KOPT-K1 (cell line): ENCODE measurements around the gene NGF.

Experiments used
- H3K27ac ChIP-seq: fragments of 200-600 bp; sonication (generic); 2 replicates; pipeline ENCODE4 v1.5.1; 2016; ENCODE audit warnings: antibody characterized with exemption, mild to moderate bottlenecking, low read depth, low read length; ENCODE audit not compliant: poor library complexity, severe bottlenecking
- H3K36me3 ChIP-seq: fragments of 200-600 bp; sonication (generic); 2 replicates; pipeline ENCODE4 v1.5.1; 2017; ENCODE audit warnings: antibody characterized with exemption, mild to moderate bottlenecking, low read length, moderate library complexity; ENCODE audit not compliant: insufficient read depth
- H3K9me3 ChIP-seq: fragments of 200-600 bp; sonication (generic); 2 replicates; pipeline ENCODE4 v1.5.1; 2017; ENCODE audit warnings: antibody characterized with exemption, low read length, mild to moderate bottlenecking; ENCODE audit not compliant: insufficient read depth, poor library complexity, severe bottlenecking

NGF gene

DNA sequence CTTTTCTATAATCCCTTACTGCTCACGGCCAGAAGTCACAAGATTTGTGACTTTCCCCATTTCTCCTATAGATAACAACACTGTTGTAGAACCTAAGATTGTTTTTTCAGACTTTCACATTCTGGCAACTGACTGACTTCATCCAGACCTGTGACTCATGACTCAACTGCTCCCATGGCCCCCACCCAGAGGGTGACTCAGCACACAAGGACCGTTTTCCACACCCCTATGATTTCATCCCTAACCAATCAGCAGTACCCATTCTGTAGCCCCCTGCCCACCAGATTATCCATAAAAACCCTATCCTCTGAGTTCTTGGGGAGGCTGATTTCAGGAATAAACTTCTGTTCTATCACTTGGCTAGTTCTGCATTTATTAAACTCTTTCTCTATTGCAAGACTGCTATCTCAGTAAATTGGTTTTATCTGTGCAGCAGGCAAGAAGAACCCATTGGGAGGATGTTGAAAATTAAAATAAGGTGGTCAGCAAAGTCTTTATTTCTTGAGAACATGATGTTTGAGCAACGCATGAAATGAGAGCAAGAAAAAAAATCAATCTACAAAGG is 79.7 kb downstream of the NGF start:
- no peaks in the 10 kb centered on the region for H3K36me3 ChIP-seq
- peaks cover 16% of the 10 kb centered on the region for H3K9me3 ChIP-seq
- no peak overlapping the region for H3K27ac ChIP-seq

- no peak overlapping the region for H3K27ac ChIP-seq
- H3K36me3 ChIP-seq: no peaks in the 10 kb centered on the region
- peaks cover 16% of the 10 kb centered on the region for H3K9me3 ChIP-seq
Observed at GRCh38 chr1:115257591-115257990, 80.5 kb downstream of the NGF start.

- Histone ChIP-seq H3K27ac (no peak overlapping the region), H3K9me3 (peaks cover 16% of the 10 kb centered on the region), H3K36me3 (no peaks in the 10 kb centered on the region)
Observed at GRCh38 chr1:115255154-115255553, 82.9 kb downstream of the NGF start.

- no peak overlapping the region for H3K27ac ChIP-seq
- H3K9me3 ChIP-seq: peaks cover 7% of the 10 kb centered on the region
- no peaks in the 10 kb centered on the region for H3K36me3 ChIP-seq
Observed at GRCh38 chr1:115252585-115252984, 85.5 kb downstream of the NGF start.

DNA sequence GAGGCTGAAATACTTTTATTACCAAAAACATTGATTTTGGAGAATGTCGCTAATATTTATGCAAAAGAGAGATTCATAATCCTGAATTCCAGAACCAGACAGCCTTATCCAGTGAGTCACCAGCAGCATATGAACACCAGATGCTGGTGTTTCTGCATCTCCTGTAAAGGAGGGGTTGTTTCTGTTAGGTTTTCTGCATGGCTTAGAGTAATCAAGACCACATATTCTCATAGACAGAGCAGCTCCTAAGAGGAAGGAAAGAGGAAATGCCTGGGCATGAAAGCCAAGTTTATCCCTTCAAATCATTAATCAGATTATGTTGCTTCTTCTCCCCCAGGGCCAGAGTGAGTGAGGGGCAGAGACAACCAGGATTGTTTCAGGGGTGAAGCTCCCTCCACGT is 86.2 kb downstream of the NGF start:
- Histone ChIP-seq H3K36me3 (no peaks in the 10 kb centered on the region), H3K9me3 (peaks cover 7% of the 10 kb centered on the region), H3K27ac (no peak overlapping the region)

DNA sequence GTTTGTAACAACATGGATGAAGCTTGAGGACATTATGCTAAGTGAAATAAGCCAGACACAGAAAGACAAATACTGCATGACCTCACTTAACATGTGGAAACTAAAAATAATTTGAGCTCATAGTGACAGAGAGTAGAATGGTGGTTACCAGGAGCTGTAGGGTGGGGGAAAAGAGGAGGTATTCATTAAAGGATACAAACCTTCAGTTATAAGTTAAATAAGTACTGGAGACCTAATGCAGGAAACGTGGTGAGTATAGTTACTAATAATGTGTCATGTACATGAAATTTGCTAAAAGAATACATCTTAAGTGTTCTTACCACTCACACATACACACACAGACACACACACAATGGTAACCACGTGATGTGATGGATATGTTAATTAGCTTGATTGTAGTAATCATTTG is 86.7 kb downstream of the NGF start:
- Histone ChIP-seq H3K27ac (no peak overlapping the region), H3K36me3 (no peaks in the 10 kb centered on the region), H3K9me3 (peaks cover 7% of the 10 kb centered on the region)

DNA sequence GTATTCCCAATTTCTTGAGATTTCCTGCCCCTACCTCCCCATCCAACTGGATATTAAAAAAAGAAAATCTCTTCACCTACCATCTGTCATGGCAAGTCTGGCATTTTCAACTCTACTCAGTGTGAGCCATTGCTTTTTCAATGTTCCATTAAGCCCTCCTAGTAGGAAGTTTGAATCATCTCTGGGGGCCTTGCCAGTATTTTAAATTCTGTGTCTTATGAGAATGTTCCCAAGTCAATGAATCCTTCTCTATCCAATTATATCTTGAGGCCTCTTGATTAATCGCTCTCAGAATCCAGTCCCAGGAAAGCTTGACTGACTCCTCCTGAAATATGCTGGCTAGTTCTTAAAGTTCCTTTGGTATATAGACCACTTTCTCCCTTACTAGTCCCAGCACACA is 91.5 kb downstream of the NGF start:
- Histone ChIP-seq H3K9me3 (peaks cover 7% of the 10 kb centered on the region), H3K27ac (no peak overlapping the region), H3K36me3 (no peaks in the 10 kb centered on the region)

DNA sequence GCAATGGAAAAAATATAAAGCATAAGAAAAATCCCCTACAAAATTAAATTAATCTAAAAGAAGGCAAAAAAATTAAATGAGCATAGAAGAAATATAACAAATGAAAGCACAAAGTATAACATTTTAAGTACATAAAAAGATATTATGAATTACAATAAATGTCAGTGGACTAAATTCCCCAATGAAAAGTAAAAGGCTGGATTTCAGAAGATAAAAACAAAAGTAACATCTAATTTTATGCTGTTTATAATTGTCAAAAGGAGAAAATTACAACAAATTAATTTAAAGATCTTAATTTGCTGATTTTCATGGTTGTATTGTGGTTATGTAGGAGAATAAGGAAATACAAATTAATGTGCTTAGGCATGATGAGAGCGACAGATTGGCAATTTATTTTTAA is 92.8 kb downstream of the NGF start:
- peaks cover 7% of the 10 kb centered on the region for H3K9me3 ChIP-seq

DNA sequence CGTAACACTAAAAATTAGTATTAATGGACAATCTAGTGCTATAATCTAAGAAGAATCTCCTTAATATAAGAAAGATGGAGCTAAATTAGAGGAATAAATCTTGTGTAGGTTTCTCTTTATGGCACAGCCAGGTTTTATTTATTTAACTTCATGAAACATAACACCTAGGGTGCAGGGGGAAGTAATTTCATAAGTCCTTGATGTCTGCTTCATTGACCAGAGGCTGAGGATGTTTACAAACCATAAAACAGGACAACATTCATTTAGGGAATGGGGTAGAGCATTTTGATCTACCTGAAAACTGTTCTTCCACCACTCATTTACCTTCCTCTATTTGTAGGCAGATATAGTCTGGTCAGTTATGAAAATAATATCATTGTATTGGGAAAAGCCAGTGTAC is 95.5 kb downstream of the NGF start:
- H3K9me3 ChIP-seq: no peaks in the 10 kb centered on the region
- H3K36me3 ChIP-seq: no peaks in the 10 kb centered on the region
- H3K27ac ChIP-seq: no peak overlapping the region

More for the DNA sequence above, 92.8 kb downstream of the NGF start:
- H3K27ac ChIP-seq: no peak overlapping the region
- no peaks in the 10 kb centered on the region for H3K36me3 ChIP-seq

- Histone ChIP-seq H3K9me3 (no peaks in the 10 kb centered on the region), H3K36me3 (no peaks in the 10 kb centered on the region), H3K27ac (no peak overlapping the region)
Observed at GRCh38 chr1:115241309-115241708, 96.7 kb downstream of the NGF start.

- no peaks in the 10 kb centered on the region for H3K9me3 ChIP-seq
- H3K27ac ChIP-seq: no peak overlapping the region
- H3K36me3 ChIP-seq: no peaks in the 10 kb centered on the region
Observed at GRCh38 chr1:115240297-115240696, 97.8 kb downstream of the NGF start.

- no peak overlapping the region for H3K27ac ChIP-seq
- H3K36me3 ChIP-seq: no peaks in the 10 kb centered on the region
Observed at GRCh38 chr1:115239426-115239825, 98.6 kb downstream of the NGF start.

DNA sequence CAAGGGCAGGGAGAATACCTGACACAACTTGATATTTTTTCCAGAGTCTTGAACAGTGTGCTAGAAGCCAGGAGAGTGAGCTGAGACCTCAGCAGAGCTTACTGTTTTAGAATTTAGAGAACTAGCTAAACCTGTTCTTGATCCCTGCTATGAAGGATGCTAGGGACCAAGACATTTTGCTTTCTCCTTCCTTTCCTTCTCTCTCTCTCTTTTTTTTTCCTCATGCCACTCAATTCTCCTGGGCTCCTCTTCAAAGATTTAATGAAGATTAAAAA is 99.0 kb downstream of the NGF start:
- Histone ChIP-seq H3K9me3 (no peaks in the 10 kb centered on the region), H3K36me3 (no peaks in the 10 kb centered on the region), H3K27ac (no peak overlapping the region)

More at GRCh38 chr1:115239426-115239825, 98.6 kb downstream of the NGF start:
- no peaks in the 10 kb centered on the region for H3K9me3 ChIP-seq

- no peaks in the 10 kb centered on the region for H3K36me3 ChIP-seq
- no peak overlapping the region for H3K27ac ChIP-seq
Observed at GRCh38 chr1:115238336-115239147, 99.5 kb downstream of the NGF start.

GRCh38 chr1:115237507-115237906 is 100.5 kb downstream of the NGF start:
- Histone ChIP-seq H3K27ac (no peak overlapping the region), H3K9me3 (no peaks in the 10 kb centered on the region), H3K36me3 (no peaks in the 10 kb centered on the region)

More at GRCh38 chr1:115238336-115239147, 99.5 kb downstream of the NGF start:
- no peaks in the 10 kb centered on the region for H3K9me3 ChIP-seq

DNA sequence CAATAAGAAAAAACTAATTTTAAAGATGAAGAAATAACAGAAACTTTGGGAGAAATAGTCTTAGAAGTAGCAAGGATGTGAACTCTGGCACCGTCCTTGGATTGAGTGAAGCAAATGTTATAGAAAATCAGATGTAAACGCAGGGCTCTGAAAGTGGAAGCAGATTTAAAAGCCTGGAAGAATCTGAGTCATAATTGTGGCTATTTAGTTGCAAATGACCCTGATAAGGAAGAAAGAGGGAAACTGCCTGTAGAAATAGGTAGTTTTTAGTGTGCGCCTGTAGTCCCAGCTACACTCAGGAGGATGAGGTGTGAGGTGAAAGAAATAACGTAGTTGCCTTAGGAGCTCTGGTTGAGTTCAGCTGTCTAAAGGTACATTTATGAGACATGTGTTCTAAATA is 101.0 kb downstream of the NGF start:
- Histone ChIP-seq H3K9me3 (no peaks in the 10 kb centered on the region), H3K27ac (no peak overlapping the region), H3K36me3 (no peaks in the 10 kb centered on the region)
